ENCODE results near the gene GRIN1. TPM values are rescaled to one million over a fixed set of nuclear protein-coding genes. Genes with fewer than 3 reads are reported as not detected.

GRIN1 gene
- total and polyA plus RNA-seq, 2 of the 8 experiments (the other 6 are each of a cell fraction or from before 2014, with no cell fraction given) = 0.48 to 2.1 TPM

- no peak overlapping the region for H3K9ac ChIP-seq (replicated peaks in 1 of 4; ENCODE audit: extremely low read depth in 1 of 4, low read depth in 3 of 4, low read length in 3 of 4)
- H2BK20ac ChIP-seq (ENCODE audit: low read length) = no peak overlapping the region
- peaks cover 0 to 6% (median 5%) of the 10 kb centered on the region in 4 experiments; a peak in 4 of 7 replicates for H3K27me3 ChIP-seq (replicated peaks in 1 of 4; ENCODE audit: control insufficient read depth in 3 of 4, extremely low read depth in 1 of 4, insufficient read depth in 3 of 4, low read length in 3 of 4)
- FAIRE-seq (no peak), DNase-seq (ENCODE audit: low read depth in 1 of 2, low spot score in 2 of 2) (no peak)
- peaks cover 3 to 20% of the 10 kb centered on the region in 2 experiments for H4K20me1 ChIP-seq (replicated peaks in 1 of 2; ENCODE audit: control insufficient read depth in 1 of 2, insufficient read depth in 2 of 2, low read length in 2 of 2)
- H3K4me2 ChIP-seq (ENCODE audit: insufficient read depth in 1 of 2, low read depth in 2 of 2, low read length in 2 of 2) = peak overlapping the region; percentile 4 to 57; a peak in 2 of 4 replicates
- H2BK12ac ChIP-seq (ENCODE audit: low read depth, low read length) = no peak overlapping the region
- H3K23me2 ChIP-seq (ENCODE audit: low read depth, low read length) = peaks cover 2% of the 10 kb centered on the region; the same call in 1 of the 2 replicates
- H2AK5ac ChIP-seq (ENCODE audit: low read depth, low read length) = no peak overlapping the region; the same call in 1 of the 2 replicates
- H4K91ac ChIP-seq (replicated peaks; ENCODE audit: insufficient read length, low read length) = no peak overlapping the region
- no peaks in the 10 kb centered on the region for H3K79me1 ChIP-seq (ENCODE audit: low read depth, low read length)
- no peak overlapping the region for H3K27ac ChIP-seq (ENCODE audit: low read depth, low read length)
- H2BK5ac ChIP-seq (ENCODE audit: low read depth, low read length) = no peak overlapping the region
- no peak overlapping the region for H3K56ac ChIP-seq (replicated peaks; ENCODE audit: insufficient read length, low read depth, low read length)
- H2AFZ ChIP-seq (ENCODE audit: low read length) = no peak overlapping the region
- TF ChIP-seq SP4 (IDR thresholded peaks at IDR 0.05; ENCODE audit: low read length) (0 out of 2 replicates have a peak, but pooled peaks have one; percentile 56), ASH2L (IDR thresholded peaks at IDR 0.05; ENCODE audit: low read length) (no peak)
- H3K79me2 ChIP-seq (ENCODE audit: control insufficient read depth in 1 of 2, insufficient read depth in 2 of 2, low read length in 2 of 2) = no peaks in the 10 kb centered on the region; a peak in 1 of 4 replicates
- ChIA-PET POLR2A (ENCODE audit: partially characterized antibody) (interaction anchor here (0.8 to 1.7 kb wide), 5 partner anchors 17 to 92 kb away, joined by 3 to 4 read pairs (median 4); partner anchors contain the start of genes ANAPC2 and SSNA1), CTCF (ENCODE audit: partially characterized antibody) (interaction anchor here (0.7 to 3.6 kb wide), 11 partner anchors 11 to 205 kb away, joined by 3 to 24 read pairs (median 5); partner anchors contain the start of genes C8G, FBXW5, GRIN1 and LRRC26)
- H2BK15ac ChIP-seq (ENCODE audit: low read length) = no peak overlapping the region
- H3K9me3 ChIP-seq (ENCODE audit: insufficient read depth in 2 of 2, low read depth in 1 of 2, low read length in 1 of 2) = peaks cover 0 to 7% of the 10 kb centered on the region in 2 experiments; a peak in 3 of 4 replicates
- peaks cover 0 to 9% (median 0%) of the 10 kb centered on the region in 4 experiments; a peak in 1 of 7 replicates for H3K4me1 ChIP-seq (replicated peaks in 1 of 4; ENCODE audit: control insufficient read depth in 3 of 4, insufficient read depth in 4 of 4, low read length in 3 of 4)
- H4K8ac ChIP-seq (ENCODE audit: extremely low read depth, insufficient read depth, low read length) = no peak overlapping the region
- H2BK120ac ChIP-seq (replicated peaks; ENCODE audit: low read depth, low read length) = no peak overlapping the region
- H4K5ac ChIP-seq (ENCODE audit: insufficient read length, low read depth, low read length) = no peak overlapping the region
- H3K18ac ChIP-seq (ENCODE audit: extremely low read depth, low read length) = peak overlapping the region; percentile 32; the same call in 1 of the 2 replicates
- no peak overlapping the region for H3K14ac ChIP-seq (ENCODE audit: insufficient read length)
- 78% methylated on average over 16 of the region's 20 CpGs; no CpG with 5 or more reads in 1 of the 2 experiments for WGBS, 2 experiments (ENCODE audit: extremely low coverage in 1 of 2, insufficient coverage in 1 of 2, insufficient read length in 1 of 2, insufficient replicate concordance in 2 of 2, low coverage in 1 of 2, low lambda C conversion rate in 2 of 2, missing lambda C conversion rate in 1 of 2)
- H3K4me3 ChIP-seq (ENCODE audit: extremely low read depth in 1 of 4, insufficient read depth in 2 of 4, low read depth in 3 of 4, low read length in 4 of 4) = no peak overlapping the region
- H3K4ac ChIP-seq (replicated peaks; ENCODE audit: insufficient read length, low read depth, low read length) = no peak overlapping the region
- no peaks in the 10 kb centered on the region; a peak in 1 of 8 replicates for H3K36me3 ChIP-seq (ENCODE audit: control insufficient read depth in 2 of 4, insufficient read depth in 4 of 4, low read length in 3 of 4)
- no peak overlapping the region for H3K23ac ChIP-seq (ENCODE audit: insufficient read length)
Measured at GRCh38 chr9:137149942-137150616, 11.1 kb downstream of the GRIN1 start.

Data from H1 (cell line).